ENCODE measurements around the gene MAML2.

DNA sequence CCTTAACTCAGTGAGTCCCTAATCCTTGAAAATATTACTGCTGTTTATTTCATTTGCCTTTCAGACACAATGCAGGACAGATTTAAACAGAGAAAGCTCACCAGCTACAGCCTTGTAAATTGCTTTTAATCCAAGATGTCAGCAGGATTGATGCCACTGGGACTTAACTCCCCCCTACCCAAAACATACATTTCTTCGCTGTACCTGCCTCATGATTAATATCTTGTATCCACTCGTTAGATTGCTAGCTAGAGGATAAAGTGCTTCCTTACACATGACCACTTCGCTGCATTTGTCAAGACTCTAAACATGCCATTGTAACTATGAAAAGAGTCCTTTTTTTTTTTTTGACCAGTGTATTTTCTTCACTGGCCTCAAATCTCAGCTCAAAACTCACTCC, 236.3 kb downstream of the MAML2 start:
- TF ChIP-seq, protein P1, sequence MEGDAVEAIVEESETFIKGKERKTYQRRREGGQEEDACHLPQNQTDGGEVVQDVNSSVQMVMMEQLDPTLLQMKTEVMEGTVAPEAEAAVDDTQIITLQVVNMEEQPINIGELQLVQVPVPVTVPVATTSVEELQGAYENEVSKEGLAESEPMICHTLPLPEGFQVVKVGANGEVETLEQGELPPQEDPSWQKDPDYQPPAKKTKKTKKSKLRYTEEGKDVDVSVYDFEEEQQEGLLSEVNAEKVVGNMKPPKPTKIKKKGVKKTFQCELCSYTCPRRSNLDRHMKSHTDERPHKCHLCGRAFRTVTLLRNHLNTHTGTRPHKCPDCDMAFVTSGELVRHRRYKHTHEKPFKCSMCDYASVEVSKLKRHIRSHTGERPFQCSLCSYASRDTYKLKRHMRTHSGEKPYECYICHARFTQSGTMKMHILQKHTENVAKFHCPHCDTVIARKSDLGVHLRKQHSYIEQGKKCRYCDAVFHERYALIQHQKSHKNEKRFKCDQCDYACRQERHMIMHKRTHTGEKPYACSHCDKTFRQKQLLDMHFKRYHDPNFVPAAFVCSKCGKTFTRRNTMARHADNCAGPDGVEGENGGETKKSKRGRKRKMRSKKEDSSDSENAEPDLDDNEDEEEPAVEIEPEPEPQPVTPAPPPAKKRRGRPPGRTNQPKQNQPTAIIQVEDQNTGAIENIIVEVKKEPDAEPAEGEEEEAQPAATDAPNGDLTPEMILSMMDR (IDR thresholded peaks at IDR 0.05), result no peak
- no peak for TF ChIP-seq POLR2A (IDR thresholded peaks at IDR 0.05)

Measured in esophagus squamous epithelium (tissue), 4 donors.